ENCODE measurements around the gene MED16.

MED16 gene, protein sequence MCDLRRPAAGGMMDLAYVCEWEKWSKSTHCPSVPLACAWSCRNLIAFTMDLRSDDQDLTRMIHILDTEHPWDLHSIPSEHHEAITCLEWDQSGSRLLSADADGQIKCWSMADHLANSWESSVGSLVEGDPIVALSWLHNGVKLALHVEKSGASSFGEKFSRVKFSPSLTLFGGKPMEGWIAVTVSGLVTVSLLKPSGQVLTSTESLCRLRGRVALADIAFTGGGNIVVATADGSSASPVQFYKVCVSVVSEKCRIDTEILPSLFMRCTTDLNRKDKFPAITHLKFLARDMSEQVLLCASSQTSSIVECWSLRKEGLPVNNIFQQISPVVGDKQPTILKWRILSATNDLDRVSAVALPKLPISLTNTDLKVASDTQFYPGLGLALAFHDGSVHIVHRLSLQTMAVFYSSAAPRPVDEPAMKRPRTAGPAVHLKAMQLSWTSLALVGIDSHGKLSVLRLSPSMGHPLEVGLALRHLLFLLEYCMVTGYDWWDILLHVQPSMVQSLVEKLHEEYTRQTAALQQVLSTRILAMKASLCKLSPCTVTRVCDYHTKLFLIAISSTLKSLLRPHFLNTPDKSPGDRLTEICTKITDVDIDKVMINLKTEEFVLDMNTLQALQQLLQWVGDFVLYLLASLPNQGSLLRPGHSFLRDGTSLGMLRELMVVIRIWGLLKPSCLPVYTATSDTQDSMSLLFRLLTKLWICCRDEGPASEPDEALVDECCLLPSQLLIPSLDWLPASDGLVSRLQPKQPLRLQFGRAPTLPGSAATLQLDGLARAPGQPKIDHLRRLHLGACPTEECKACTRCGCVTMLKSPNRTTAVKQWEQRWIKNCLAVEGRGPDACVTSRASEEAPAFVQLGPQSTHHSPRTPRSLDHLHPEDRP

GRCh38 chr19:892894-893689 lies at the start of gene MED16, which contains the start of gene RNU6-9:
Gene MED16, minus strand, starts transcription at chr19:893187. Its CDS starts 2,056 bp downstream, at chr19:891131.
Gene RNU6-9, plus strand, starts transcription at chr19:893484.
- Histone ChIP-seq H3K9me3 (ENCODE audit: control insufficient read depth in 1 of 2, low read length in 2 of 2) (no peaks in the 10 kb centered on the region), H3K27ac (ENCODE audit: low read length) (peak within 1 kb of the TSS; percentile 94), H3K4me1 (ENCODE audit: control insufficient read depth in 1 of 2, insufficient read depth in 2 of 2, low read length in 2 of 2) (peaks cover 0 to 18% of the 10 kb centered on the region in 2 donors), H3K27me3 (ENCODE audit: low read depth, low read length) (no peaks in the 10 kb centered on the region), H3K36me3 (ENCODE audit: control insufficient read depth in 1 of 2, insufficient read depth in 2 of 2, low read length in 2 of 2) (peaks cover 5 to 33% of the 10 kb centered on the region in 2 donors), H3K4me3 (ENCODE audit: low read depth in 1 of 2, low read length in 2 of 2) (peak within 1 kb of the TSS; percentile 70 to 90)

GRCh38 chr19:942133-942645 lies 49.2 kb upstream of the MED16 start:
- no peak overlapping the region for H3K27ac ChIP-seq (ENCODE audit: low read length)
- H3K27me3 ChIP-seq (ENCODE audit: low read depth, low read length), result no peaks in the 10 kb centered on the region
- no peaks in the 10 kb centered on the region for H3K9me3 ChIP-seq (ENCODE audit: control insufficient read depth in 1 of 2, low read length in 2 of 2)
- H3K4me1 ChIP-seq (ENCODE audit: control insufficient read depth in 1 of 2, insufficient read depth in 2 of 2, low read length in 2 of 2), result peaks cover 4 to 13% of the 10 kb centered on the region in 2 donors
- no peak overlapping the region for H3K4me3 ChIP-seq (ENCODE audit: low read depth in 1 of 2, low read length in 2 of 2)
- H3K36me3 ChIP-seq (ENCODE audit: control insufficient read depth in 1 of 2, insufficient read depth in 2 of 2, low read length in 2 of 2), result no peaks in the 10 kb centered on the region

- H3K27me3 ChIP-seq (ENCODE audit: low read depth, low read length), result no peaks in the 10 kb centered on the region
- no peaks in the 10 kb centered on the region for H3K36me3 ChIP-seq (ENCODE audit: control insufficient read depth in 1 of 2, insufficient read depth in 2 of 2, low read length in 2 of 2)
- no peaks in the 10 kb centered on the region for H3K9me3 ChIP-seq (ENCODE audit: control insufficient read depth in 1 of 2, low read length in 2 of 2)
- H3K4me3 ChIP-seq (ENCODE audit: low read depth in 1 of 2, low read length in 2 of 2), result peak overlapping the region; percentile 34 to 51
- peaks cover 4 to 13% of the 10 kb centered on the region in 2 donors for H3K4me1 ChIP-seq (ENCODE audit: control insufficient read depth in 1 of 2, insufficient read depth in 2 of 2, low read length in 2 of 2)
- no peak overlapping the region for H3K27ac ChIP-seq (ENCODE audit: low read length)
These were observed 48.5 kb upstream of the MED16 start for GRCh38 chr19:941292-942132.

DNA sequence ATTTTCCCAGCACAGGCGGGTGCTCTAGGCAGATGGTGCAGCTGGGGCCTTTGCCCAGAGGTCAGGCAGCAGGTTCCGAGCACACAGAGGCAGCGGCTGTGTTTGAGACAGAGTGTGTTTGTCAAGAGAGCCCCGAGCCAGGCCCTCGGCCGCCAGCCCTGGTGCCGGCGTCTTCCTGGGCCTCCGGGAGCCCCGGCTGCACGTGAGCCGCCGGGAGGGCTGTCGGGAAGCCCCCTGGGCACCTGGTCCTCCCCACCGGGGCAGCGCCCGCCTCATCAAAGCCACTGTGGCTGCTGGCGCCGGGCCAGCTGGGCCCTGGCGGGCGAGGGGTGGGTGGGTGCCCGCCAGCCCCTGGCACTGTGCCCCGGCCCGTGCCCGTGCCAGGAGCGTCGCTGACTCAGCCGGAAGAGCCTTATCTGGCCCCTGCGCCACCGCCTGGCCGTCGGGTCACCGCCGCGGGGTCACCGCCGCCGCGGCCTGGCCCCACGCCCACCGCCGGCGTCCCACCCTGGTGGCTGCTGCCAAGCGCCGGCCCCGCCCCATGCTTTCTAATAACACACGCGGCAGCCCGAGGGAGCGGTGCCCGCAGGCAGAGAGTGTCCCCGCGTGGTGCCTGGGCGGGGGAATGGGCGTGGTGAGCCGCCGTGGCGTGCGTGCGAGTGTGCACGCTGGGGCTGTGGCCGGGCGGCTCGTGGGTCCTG lies 47.8 kb upstream of the MED16 start:
- peaks cover 4 to 13% of the 10 kb centered on the region in 2 donors for H3K4me1 ChIP-seq (ENCODE audit: control insufficient read depth in 1 of 2, insufficient read depth in 2 of 2, low read length in 2 of 2)
- no peaks in the 10 kb centered on the region for H3K9me3 ChIP-seq (ENCODE audit: control insufficient read depth in 1 of 2, low read length in 2 of 2)
- no peaks in the 10 kb centered on the region for H3K36me3 ChIP-seq (ENCODE audit: control insufficient read depth in 1 of 2, insufficient read depth in 2 of 2, low read length in 2 of 2)
- no peak overlapping the region for H3K27ac ChIP-seq (ENCODE audit: low read length)
- peak overlapping the region; percentile 34 to 51 for H3K4me3 ChIP-seq (ENCODE audit: low read depth in 1 of 2, low read length in 2 of 2)
- no peaks in the 10 kb centered on the region for H3K27me3 ChIP-seq (ENCODE audit: low read depth, low read length)

- Histone ChIP-seq H3K4me3 (ENCODE audit: low read depth in 1 of 2, low read length in 2 of 2) (no peak overlapping the region), H3K27me3 (ENCODE audit: low read depth, low read length) (no peaks in the 10 kb centered on the region), H3K27ac (ENCODE audit: low read length) (no peak overlapping the region), H3K4me1 (ENCODE audit: control insufficient read depth in 1 of 2, insufficient read depth in 2 of 2, low read length in 2 of 2) (peaks cover 4 to 20% of the 10 kb centered on the region in 2 donors), H3K9me3 (ENCODE audit: control insufficient read depth in 1 of 2, low read length in 2 of 2) (no peaks in the 10 kb centered on the region), H3K36me3 (ENCODE audit: control insufficient read depth in 1 of 2, insufficient read depth in 2 of 2, low read length in 2 of 2) (no peaks in the 10 kb centered on the region)
These were observed 46.9 kb upstream of the MED16 start for GRCh38 chr19:939922-940321.

DNA sequence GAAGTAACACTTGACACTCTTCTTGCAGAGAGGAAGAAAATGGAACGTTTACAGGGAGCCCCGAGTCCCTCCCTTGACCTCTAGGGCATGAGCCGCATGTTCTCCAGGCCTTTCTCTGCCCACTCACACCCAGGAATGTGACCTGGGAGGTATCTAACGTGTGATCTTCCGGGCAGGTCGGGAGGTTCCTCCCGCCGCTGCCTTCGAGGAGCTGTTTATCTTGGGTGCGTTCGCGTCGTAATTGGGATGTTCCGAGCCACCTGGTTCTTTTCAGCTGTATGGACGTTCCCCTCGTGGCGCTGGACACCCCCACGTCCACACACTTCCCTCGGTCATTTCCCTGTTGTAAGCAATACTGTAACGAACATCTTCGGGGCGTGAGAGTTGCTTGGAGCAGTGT lies 46.5 kb upstream of the MED16 start:
- H3K4me3 ChIP-seq (ENCODE audit: low read depth in 1 of 2, low read length in 2 of 2), result no peak overlapping the region
- H3K4me1 ChIP-seq (ENCODE audit: control insufficient read depth in 1 of 2, insufficient read depth in 2 of 2, low read length in 2 of 2), result peaks cover 4 to 25% of the 10 kb centered on the region in 2 donors
- H3K9me3 ChIP-seq (ENCODE audit: control insufficient read depth in 1 of 2, low read length in 2 of 2), result no peaks in the 10 kb centered on the region
- no peak overlapping the region for H3K27ac ChIP-seq (ENCODE audit: low read length)
- no peaks in the 10 kb centered on the region for H3K27me3 ChIP-seq (ENCODE audit: low read depth, low read length)
- H3K36me3 ChIP-seq (ENCODE audit: control insufficient read depth in 1 of 2, insufficient read depth in 2 of 2, low read length in 2 of 2), result no peaks in the 10 kb centered on the region

DNA sequence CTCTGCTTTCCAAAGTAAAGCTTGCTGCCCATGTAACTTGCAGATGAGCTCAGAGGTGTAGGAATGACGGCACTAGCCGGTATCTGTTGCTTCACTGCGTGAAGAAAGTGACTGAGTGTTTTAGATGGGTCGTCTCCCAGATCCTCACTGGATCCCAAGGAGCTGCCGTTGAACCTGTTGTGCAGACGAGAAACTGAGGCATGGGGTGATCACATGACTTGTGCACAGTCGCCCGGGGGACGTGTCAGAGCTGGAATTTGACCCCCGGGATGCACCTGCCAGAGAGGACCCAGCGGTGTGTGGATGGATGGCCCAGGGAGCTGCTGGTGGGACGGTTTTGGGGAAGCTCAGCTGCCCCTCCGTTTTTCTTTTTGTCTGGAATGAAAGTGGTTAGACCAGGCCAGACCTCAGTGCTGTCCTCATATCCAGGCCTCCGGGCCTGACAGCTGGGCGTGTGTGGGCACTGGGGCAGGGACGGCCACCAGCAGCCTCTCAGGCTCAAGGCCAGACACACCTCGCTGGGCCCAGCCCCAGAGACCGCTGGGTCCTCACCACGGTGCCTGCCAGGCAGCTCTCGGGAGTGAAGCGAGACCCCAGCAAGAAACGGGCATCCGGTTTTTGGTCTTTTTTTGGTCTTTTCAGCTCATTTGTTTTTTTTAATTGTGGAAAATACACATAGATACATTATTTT lies 45.4 kb upstream of the MED16 start:
- H3K27me3 ChIP-seq (ENCODE audit: low read depth, low read length), result no peaks in the 10 kb centered on the region
- H3K4me1 ChIP-seq (ENCODE audit: control insufficient read depth in 1 of 2, insufficient read depth in 2 of 2, low read length in 2 of 2), result peaks cover 4 to 35% of the 10 kb centered on the region in 2 donors
- H3K9me3 ChIP-seq (ENCODE audit: control insufficient read depth in 1 of 2, low read length in 2 of 2), result no peaks in the 10 kb centered on the region
- no peak overlapping the region for H3K27ac ChIP-seq (ENCODE audit: low read length)
- no peaks in the 10 kb centered on the region for H3K36me3 ChIP-seq (ENCODE audit: control insufficient read depth in 1 of 2, insufficient read depth in 2 of 2, low read length in 2 of 2)
- no peak overlapping the region for H3K4me3 ChIP-seq (ENCODE audit: low read depth in 1 of 2, low read length in 2 of 2)

DNA sequence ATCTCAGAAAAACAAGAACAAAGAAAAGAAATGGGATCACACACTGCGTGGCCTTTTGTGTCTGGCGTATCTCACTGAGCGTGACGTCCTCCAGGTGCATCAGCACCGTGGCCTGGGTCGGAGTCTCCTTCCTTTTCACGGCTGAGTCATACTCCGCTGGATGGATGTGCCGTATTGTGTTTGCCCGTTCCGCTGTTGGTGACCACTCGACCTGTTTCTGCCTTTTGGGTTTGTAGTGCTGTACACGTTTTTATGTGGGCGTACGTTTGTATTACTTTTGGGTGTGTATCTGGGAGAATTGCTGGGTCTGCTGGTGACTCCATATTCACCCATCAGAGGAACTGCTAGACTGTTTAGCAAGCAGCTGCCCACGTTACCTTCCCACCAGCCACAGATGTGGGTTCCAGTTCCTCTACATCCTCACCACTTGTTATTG lies 44.3 kb upstream of the MED16 start:
- H3K36me3 ChIP-seq (ENCODE audit: control insufficient read depth in 1 of 2, insufficient read depth in 2 of 2, low read length in 2 of 2), result no peaks in the 10 kb centered on the region
- no peaks in the 10 kb centered on the region for H3K27me3 ChIP-seq (ENCODE audit: low read depth, low read length)
- no peak overlapping the region for H3K27ac ChIP-seq (ENCODE audit: low read length)
- no peak overlapping the region for H3K4me3 ChIP-seq (ENCODE audit: low read depth in 1 of 2, low read length in 2 of 2)
- no peaks in the 10 kb centered on the region for H3K9me3 ChIP-seq (ENCODE audit: control insufficient read depth in 1 of 2, low read length in 2 of 2)
- H3K4me1 ChIP-seq (ENCODE audit: control insufficient read depth in 1 of 2, insufficient read depth in 2 of 2, low read length in 2 of 2), result peaks cover 4 to 46% of the 10 kb centered on the region in 2 donors

- no peak overlapping the region for H3K4me3 ChIP-seq (ENCODE audit: low read depth in 1 of 2, low read length in 2 of 2)
- no peaks in the 10 kb centered on the region for H3K36me3 ChIP-seq (ENCODE audit: control insufficient read depth in 1 of 2, insufficient read depth in 2 of 2, low read length in 2 of 2)
- peaks cover under 1 to 47% of the 10 kb centered on the region in 2 donors for H3K4me1 ChIP-seq (ENCODE audit: control insufficient read depth in 1 of 2, insufficient read depth in 2 of 2, low read length in 2 of 2)
- no peaks in the 10 kb centered on the region for H3K9me3 ChIP-seq (ENCODE audit: control insufficient read depth in 1 of 2, low read length in 2 of 2)
- no peaks in the 10 kb centered on the region for H3K27me3 ChIP-seq (ENCODE audit: low read depth, low read length)
- no peak overlapping the region for H3K27ac ChIP-seq (ENCODE audit: low read length)
These were observed 43.2 kb upstream of the MED16 start for GRCh38 chr19:936175-936546.

Measured in muscle layer of duodenum (tissue), 2 donors.